Keratinocyte (primary cell): Measurements from ENCODE around the gene SLC25A12. TPM values are rescaled to one million over a fixed set of nuclear protein-coding genes. Genes with fewer than 3 reads are reported as not detected.

ENCODE experiments used
- DNase-seq: peaks from one replicate; pipeline ENCODE4 v3.0.0-alpha.2; 2011; ENCODE audit warnings: low read depth, missing footprints, low spot score
- FAIRE-seq: peaks from 2 replicates; lab custom pipeline; 2011; peaks lifted over from hg19 to GRCh38; lab: Jason Lieb, UNC
- H2AFZ ChIP-seq: 2 replicates; pipeline ENCODE4 v1.6.0; 2012; ENCODE audit warnings: low read length, control low read depth, inconsistent platforms; ENCODE audit not compliant: control insufficient read depth
- H3K27ac ChIP-seq: 2 replicates; pipeline ENCODE4 v1.5.1; 2011; ENCODE audit warnings: low read length; ENCODE audit not compliant: control insufficient read depth, insufficient read depth
- H3K27me3 ChIP-seq: 3 replicates; pipeline ENCODE4 v1.6.0; 2011; ENCODE audit warnings: low read length; ENCODE audit not compliant: control insufficient read depth, insufficient read depth; ENCODE audit errors: extremely low read depth
- H3K36me3 ChIP-seq, 2 experiments: 2 replicates in 1 of 2; 3 replicates in 1 of 2; pipeline ENCODE4 v1.5.1; 2011; ENCODE audit warnings: low read length in 2 of 2, mild to moderate bottlenecking in 1 of 2; ENCODE audit not compliant: control insufficient read depth in 2 of 2, insufficient read depth in 2 of 2; ENCODE audit errors: extremely low read depth in 1 of 2
- H3K4me1 ChIP-seq: 3 replicates; pipeline ENCODE4 v1.5.1; 2011; ENCODE audit warnings: low read length; ENCODE audit not compliant: control insufficient read depth, insufficient read depth; ENCODE audit errors: extremely low read depth
- H3K4me2 ChIP-seq: 3 replicates; pipeline ENCODE4 v1.6.0; 2011; ENCODE audit warnings: low read depth, low read length; ENCODE audit not compliant: control insufficient read depth, insufficient read depth; ENCODE audit errors: extremely low read depth
- H3K4me3 ChIP-seq, 3 experiments: fragments of 200-600 bp in 1 of 3; sonication (generic) in 1 of 3; 2 replicates in 2 of 3; 3 replicates in 1 of 3; pipeline ENCODE4 v1.5.1; 2011 to 2016; ENCODE audit warnings: low read length in 3 of 3, mild to moderate bottlenecking in 3 of 3, control low read depth in 2 of 3, inconsistent platforms in 1 of 3, low read depth in 1 of 3, mixed read lengths in 1 of 3, mixed run types in 1 of 3, moderate library complexity in 1 of 3; ENCODE audit not compliant: control insufficient read depth in 2 of 3, insufficient read depth in 2 of 3; ENCODE audit errors: extremely low read depth in 1 of 3
- H3K79me2 ChIP-seq: 2 replicates; pipeline ENCODE4 v1.6.0; 2012; ENCODE audit warnings: low read length; ENCODE audit not compliant: control insufficient read depth, insufficient read depth
- H3K9ac ChIP-seq: 3 replicates; pipeline ENCODE4 v1.6.0; 2011; ENCODE audit warnings: low read length; ENCODE audit not compliant: control insufficient read depth, insufficient read depth; ENCODE audit errors: extremely low read depth
- H3K9me1 ChIP-seq: 3 replicates; pipeline ENCODE4 v1.6.0; 2011; ENCODE audit warnings: low read length; ENCODE audit not compliant: control insufficient read depth, insufficient read depth; ENCODE audit errors: extremely low read depth
- H3K9me3 ChIP-seq: 2 replicates; pipeline ENCODE4 v1.5.1; 2012; ENCODE audit warnings: low read depth, low read length; ENCODE audit not compliant: control insufficient read depth
- H4K20me1 ChIP-seq: 3 replicates; pipeline ENCODE4 v1.6.0; 2011; ENCODE audit warnings: low read length; ENCODE audit not compliant: control insufficient read depth, insufficient read depth; ENCODE audit errors: extremely low read depth
- EZH2 ChIP-seq: IDR thresholded peaks from one replicate; pipeline ENCODE4 v1.6.1; 2012; ENCODE audit warnings: inconsistent platforms, mild to moderate bottlenecking, low read length, moderate library complexity
- dilution Hi-C: fragments of 300-500 bp; cut with MboI; formaldehyde crosslinking; loops from one replicate; pipeline ENCODE4 v1.7.0; 2020; ENCODE audit warnings: low sequenced_read_pairs; ENCODE audit not compliant: extremely low pct_ligation_motif_present
- polyA plus RNA-seq, 5 experiments: library from polyadenylated mRNA; depleted of rRNA in 3 of 5; stranded (reverse) in 3 of 5; stranded (forward) in 1 of 5; unstranded in 1 of 5; fragments of >200 nt; gene quantifications; 1 replicate in 1 of 5; 2 replicates in 3 of 5; 3 replicates in 1 of 5; pipeline versions ENCODE4 v1.2.1 to v1.2.3, GENCODE V29; 2011 to 2012; ENCODE audit warnings: missing spikeins in 2 of 5, low read depth in 1 of 5, low replicate concordance in 1 of 5
- TF ChIP-seq, protein P1 (sequence below), 3 experiments: IDR thresholded peaks in 1 of 3; conservative IDR thresholded peaks in 1 of 3; optimal IDR thresholded peaks in 1 of 3; 2 replicates in 2 of 3; 3 replicates in 1 of 3; pipeline versions ENCODE3 to v1.5.1; 2011; ENCODE audit warnings: low read length in 3 of 3, mild to moderate bottlenecking in 3 of 3, moderate library complexity in 2 of 3, control low read depth in 1 of 3, inconsistent platforms in 1 of 3; ENCODE audit not compliant: insufficient read depth in 2 of 3; ENCODE audit errors: extremely low read depth in 1 of 3

The SLC25A12 gene
- polyA plus RNA-seq, 1 donor (not counting 4 experiments of a cell fraction or from before 2014, with no cell fraction given), result 27.7 TPM

DNA sequence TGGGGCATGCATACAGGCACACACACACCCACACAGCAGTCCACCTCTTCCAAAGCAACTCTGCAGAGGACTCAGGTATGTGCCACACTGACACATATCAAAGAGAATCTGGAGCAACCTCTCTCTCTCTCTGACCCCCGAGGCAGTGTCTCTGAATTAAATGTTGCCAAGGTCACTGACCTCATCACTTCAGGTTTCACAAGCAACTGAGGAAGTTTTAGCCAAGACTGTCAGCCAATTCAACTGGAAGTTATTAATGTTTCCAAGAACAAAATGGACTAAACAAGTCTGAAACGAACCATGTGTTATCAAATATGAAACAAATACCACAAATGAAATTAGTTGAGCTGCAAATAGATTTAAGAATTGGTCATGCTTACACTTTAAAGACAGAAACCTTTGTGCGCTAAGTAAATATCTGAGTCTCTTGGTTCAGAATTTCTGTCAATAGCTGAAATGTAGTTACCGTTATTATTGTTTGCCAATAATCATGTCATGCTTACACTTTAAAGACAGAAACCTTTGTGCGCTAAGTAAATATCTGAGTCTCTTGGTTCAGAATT lies 86.1 kb downstream of the SLC25A12 start:
- no peaks in the 10 kb centered on the region for H3K36me3 ChIP-seq
- no peak overlapping the region for H2AFZ ChIP-seq
- H3K9me1 ChIP-seq, result no peaks in the 10 kb centered on the region
- no peak for DNase-seq
- no peaks in the 10 kb centered on the region for H3K9me3 ChIP-seq
- peaks cover 11% of the 10 kb centered on the region for H3K4me1 ChIP-seq
- TF ChIP-seq, protein P1, sequence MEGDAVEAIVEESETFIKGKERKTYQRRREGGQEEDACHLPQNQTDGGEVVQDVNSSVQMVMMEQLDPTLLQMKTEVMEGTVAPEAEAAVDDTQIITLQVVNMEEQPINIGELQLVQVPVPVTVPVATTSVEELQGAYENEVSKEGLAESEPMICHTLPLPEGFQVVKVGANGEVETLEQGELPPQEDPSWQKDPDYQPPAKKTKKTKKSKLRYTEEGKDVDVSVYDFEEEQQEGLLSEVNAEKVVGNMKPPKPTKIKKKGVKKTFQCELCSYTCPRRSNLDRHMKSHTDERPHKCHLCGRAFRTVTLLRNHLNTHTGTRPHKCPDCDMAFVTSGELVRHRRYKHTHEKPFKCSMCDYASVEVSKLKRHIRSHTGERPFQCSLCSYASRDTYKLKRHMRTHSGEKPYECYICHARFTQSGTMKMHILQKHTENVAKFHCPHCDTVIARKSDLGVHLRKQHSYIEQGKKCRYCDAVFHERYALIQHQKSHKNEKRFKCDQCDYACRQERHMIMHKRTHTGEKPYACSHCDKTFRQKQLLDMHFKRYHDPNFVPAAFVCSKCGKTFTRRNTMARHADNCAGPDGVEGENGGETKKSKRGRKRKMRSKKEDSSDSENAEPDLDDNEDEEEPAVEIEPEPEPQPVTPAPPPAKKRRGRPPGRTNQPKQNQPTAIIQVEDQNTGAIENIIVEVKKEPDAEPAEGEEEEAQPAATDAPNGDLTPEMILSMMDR (optimal IDR thresholded peaks at IDR 0.05 in 1 of 3, IDR thresholded peaks at IDR 0.05 in 1 of 3, conservative IDR thresholded peaks at IDR 0.05 in 1 of 3; ENCODE audit: extremely low read depth in 1 of 3, insufficient read depth in 2 of 3, low read length in 3 of 3), result no peak
- TF ChIP-seq EZH2, result no peak
- no peaks in the 10 kb centered on the region for H3K79me2 ChIP-seq
- H3K4me2 ChIP-seq, result peak overlapping the region; percentile 17
- dilution Hi-C loops, result no loop called here
- no peak overlapping the region for H3K9ac ChIP-seq
- no peak overlapping the region for H3K4me3 ChIP-seq
- no peak overlapping the region for H3K27ac ChIP-seq
- no peaks in the 10 kb centered on the region for H3K27me3 ChIP-seq
- H4K20me1 ChIP-seq, result no peaks in the 10 kb centered on the region
- FAIRE-seq, result peak; percentile 73

DNA sequence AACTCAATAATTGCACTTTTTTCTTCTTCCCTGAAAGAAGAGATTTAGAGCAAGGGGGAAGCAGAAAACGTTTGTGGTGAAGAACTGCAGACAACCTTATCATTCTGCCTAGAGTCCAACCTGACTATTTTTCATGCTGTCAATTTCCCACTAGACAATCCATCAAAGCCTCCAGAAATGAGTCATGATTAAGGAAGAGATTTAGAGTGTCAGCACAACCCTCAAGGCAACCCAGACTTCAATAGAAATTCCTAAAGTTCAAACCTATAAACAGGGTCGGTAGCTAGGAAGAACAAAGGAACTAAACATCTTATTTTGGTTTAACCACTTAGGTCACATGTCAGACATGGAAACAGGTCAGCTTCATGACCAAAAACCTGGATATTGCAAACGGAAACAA lies 86.9 kb downstream of the SLC25A12 start:
- H4K20me1 ChIP-seq, result no peaks in the 10 kb centered on the region
- no peaks in the 10 kb centered on the region for H3K9me3 ChIP-seq
- peak overlapping the region; percentile 1 for H3K27ac ChIP-seq
- H3K79me2 ChIP-seq, result no peaks in the 10 kb centered on the region
- FAIRE-seq, result peak; percentile 82
- dilution Hi-C loops, result no loop called here
- no peak for DNase-seq
- H3K4me2 ChIP-seq, result peak overlapping the region; percentile 17
- H3K36me3 ChIP-seq, result no peaks in the 10 kb centered on the region
- H3K27me3 ChIP-seq, result no peaks in the 10 kb centered on the region
- H2AFZ ChIP-seq, result no peak overlapping the region
- H3K9me1 ChIP-seq, result no peaks in the 10 kb centered on the region
- H3K4me3 ChIP-seq, result no peak overlapping the region
- TF ChIP-seq EZH2, result no peak
- TF ChIP-seq, protein P1 (optimal IDR thresholded peaks at IDR 0.05 in 1 of 3, IDR thresholded peaks at IDR 0.05 in 1 of 3, conservative IDR thresholded peaks at IDR 0.05 in 1 of 3; ENCODE audit: extremely low read depth in 1 of 3, insufficient read depth in 2 of 3, low read length in 3 of 3), result no peak
- H3K9ac ChIP-seq, result no peak overlapping the region
- H3K4me1 ChIP-seq, result peaks cover 11% of the 10 kb centered on the region
